HEK293 (cell line): ENCODE measurements around the gene SEMA6A.

Source experiments
- GFI1B ChIP-seq: fragments of 450-650 bp; formaldehyde crosslinking; IDR thresholded peaks from 2 replicates; pipeline ENCODE4 v1.5.1; 2016; ENCODE audit warnings: missing biosample characterization, missing genetic modification characterization
- KLF9 ChIP-seq: fragments of 450-650 bp; formaldehyde crosslinking; IDR thresholded peaks from 2 replicates; pipeline ENCODE4 v1.5.1; 2016; ENCODE audit warnings: missing biosample characterization, missing genetic modification characterization, low read depth
- PRDM1 ChIP-seq: fragments of 450-650 bp; formaldehyde crosslinking; IDR thresholded peaks from 2 replicates; pipeline ENCODE4; 2016; ENCODE audit warnings: missing biosample characterization, missing genetic modification characterization
- TRIM28 ChIP-seq: IDR thresholded peaks from 2 replicates; pipeline ENCODE4 v1.6.1; 2011; ENCODE audit warnings: low read length, control low read depth, borderline replicate concordance
- ZBTB20 ChIP-seq: fragments of 450-650 bp; formaldehyde crosslinking; IDR thresholded peaks from 2 replicates; pipeline ENCODE4 v1.5.1; 2016; ENCODE audit warnings: missing biosample characterization, missing genetic modification characterization
- ZNF10 ChIP-seq: fragments of 450-650 bp; formaldehyde crosslinking; IDR thresholded peaks from 2 replicates; pipeline ENCODE4 v1.5.1; 2017; ENCODE audit warnings: missing biosample characterization, missing genetic modification characterization
- ZNF121 ChIP-seq: fragments of 450-650 bp; formaldehyde crosslinking; IDR thresholded peaks from 2 replicates; pipeline ENCODE4 v1.5.1; 2016; ENCODE audit warnings: missing biosample characterization, missing genetic modification characterization
- ZNF138 ChIP-seq: fragments of 450-650 bp; formaldehyde crosslinking; IDR thresholded peaks from 2 replicates; pipeline ENCODE4 v1.5.1; 2016; ENCODE audit warnings: missing biosample characterization, missing genetic modification characterization, borderline replicate concordance
- ZNF140 ChIP-seq: fragments of 450-650 bp; formaldehyde crosslinking; IDR thresholded peaks from 2 replicates; pipeline ENCODE4 v1.5.1; 2016; ENCODE audit warnings: missing biosample characterization, missing genetic modification characterization
- ZNF155 ChIP-seq: fragments of 450-650 bp; formaldehyde crosslinking; IDR thresholded peaks from 2 replicates; pipeline ENCODE4 v1.5.1; 2016; ENCODE audit warnings: missing biosample characterization, missing genetic modification characterization
- ZNF211 ChIP-seq: fragments of 450-650 bp; formaldehyde crosslinking; IDR thresholded peaks from 2 replicates; pipeline ENCODE4 v1.5.1; 2016; ENCODE audit warnings: low read depth, missing biosample characterization, missing genetic modification characterization
- ZNF214 ChIP-seq: fragments of 450-650 bp; formaldehyde crosslinking; IDR thresholded peaks from 2 replicates; pipeline ENCODE4 v1.5.1; 2017; ENCODE audit warnings: missing biosample characterization, mild to moderate bottlenecking, missing genetic modification characterization, borderline replicate concordance
- ZNF221 ChIP-seq: fragments of 450-650 bp; formaldehyde crosslinking; IDR thresholded peaks from 2 replicates; pipeline ENCODE4 v1.5.1; 2017; ENCODE audit warnings: missing biosample characterization, missing genetic modification characterization, borderline replicate concordance
- ZNF23 ChIP-seq: fragments of 450-650 bp; formaldehyde crosslinking; IDR thresholded peaks from 2 replicates; pipeline ENCODE4 v1.5.1; 2016; ENCODE audit warnings: missing biosample characterization, missing genetic modification characterization, borderline replicate concordance
- ZNF274 ChIP-seq, 2 experiments: fragments of 200-500 bp in 1 of 2; fragments of 450-650 bp in 1 of 2; sonication (Bioruptor generic) in 1 of 2; formaldehyde crosslinking in 1 of 2; IDR thresholded peaks; 2 replicates each; pipeline versions ENCODE4 v1.5.1 to v1.6.1; 2014 to 2016; ENCODE audit warnings: borderline replicate concordance in 1 of 2, inconsistent platforms in 1 of 2, low read length in 1 of 2, missing biosample characterization in 1 of 2, missing genetic modification characterization in 1 of 2
- ZNF341 ChIP-seq: fragments of 450-650 bp; formaldehyde crosslinking; IDR thresholded peaks from 2 replicates; pipeline ENCODE4; 2016; ENCODE audit warnings: low read depth, missing biosample characterization, missing genetic modification characterization
- ZNF404 ChIP-seq: fragments of 450-650 bp; formaldehyde crosslinking; IDR thresholded peaks from 2 replicates; pipeline ENCODE4 v1.5.1; 2017; ENCODE audit warnings: missing biosample characterization, missing genetic modification characterization
- ZNF548 ChIP-seq: fragments of 450-650 bp; formaldehyde crosslinking; IDR thresholded peaks from 2 replicates; pipeline ENCODE4 v1.5.1; 2016; ENCODE audit warnings: missing biosample characterization, missing genetic modification characterization
- ZNF558 ChIP-seq: fragments of 450-650 bp; formaldehyde crosslinking; IDR thresholded peaks from 2 replicates; pipeline ENCODE4 v1.5.1; 2016; ENCODE audit warnings: missing biosample characterization, missing genetic modification characterization
- ZNF76 ChIP-seq: fragments of 450-650 bp; formaldehyde crosslinking; IDR thresholded peaks from 2 replicates; pipeline ENCODE4; 2016; ENCODE audit warnings: low read depth, missing biosample characterization, missing genetic modification characterization, borderline replicate concordance
- ZNF843 ChIP-seq: fragments of 450-650 bp; formaldehyde crosslinking; IDR thresholded peaks from 2 replicates; pipeline ENCODE4 v1.5.1; 2016; ENCODE audit warnings: missing biosample characterization, missing genetic modification characterization
- TF ChIP-seq, protein P1 (sequence below): fragments of 450-650 bp; formaldehyde crosslinking; IDR thresholded peaks from 2 replicates; pipeline ENCODE4 v1.5.0; 2017; ENCODE audit warnings: missing biosample characterization, missing genetic modification characterization, borderline replicate concordance
- TF ChIP-seq, protein P2 (sequence below): fragments of 450-650 bp; formaldehyde crosslinking; conservative IDR thresholded peaks from 2 replicates; pipeline ENCODE4 v1.5.1; 2016; ENCODE audit warnings: low read depth, missing biosample characterization, missing genetic modification characterization
- TF ChIP-seq, protein P3 (sequence below): fragments of 450-650 bp; IDR thresholded peaks from 2 replicates; pipeline ENCODE4 v1.5.1; 2018; ENCODE audit warnings: missing biosample characterization, mild to moderate bottlenecking, missing genetic modification characterization
- TF ChIP-seq, protein P4 (sequence below): IDR thresholded peaks from 2 replicates; pipeline ENCODE4 v1.6.1; 2011; ENCODE audit warnings: mild to moderate bottlenecking, low read depth, low read length, borderline replicate concordance
- TF ChIP-seq, protein P5 (sequence below): fragments of 450-650 bp; formaldehyde crosslinking; IDR thresholded peaks from 2 replicates; pipeline ENCODE4 v1.5.1; 2017; ENCODE audit warnings: missing biosample characterization, missing genetic modification characterization

SEMA6A gene

DNA sequence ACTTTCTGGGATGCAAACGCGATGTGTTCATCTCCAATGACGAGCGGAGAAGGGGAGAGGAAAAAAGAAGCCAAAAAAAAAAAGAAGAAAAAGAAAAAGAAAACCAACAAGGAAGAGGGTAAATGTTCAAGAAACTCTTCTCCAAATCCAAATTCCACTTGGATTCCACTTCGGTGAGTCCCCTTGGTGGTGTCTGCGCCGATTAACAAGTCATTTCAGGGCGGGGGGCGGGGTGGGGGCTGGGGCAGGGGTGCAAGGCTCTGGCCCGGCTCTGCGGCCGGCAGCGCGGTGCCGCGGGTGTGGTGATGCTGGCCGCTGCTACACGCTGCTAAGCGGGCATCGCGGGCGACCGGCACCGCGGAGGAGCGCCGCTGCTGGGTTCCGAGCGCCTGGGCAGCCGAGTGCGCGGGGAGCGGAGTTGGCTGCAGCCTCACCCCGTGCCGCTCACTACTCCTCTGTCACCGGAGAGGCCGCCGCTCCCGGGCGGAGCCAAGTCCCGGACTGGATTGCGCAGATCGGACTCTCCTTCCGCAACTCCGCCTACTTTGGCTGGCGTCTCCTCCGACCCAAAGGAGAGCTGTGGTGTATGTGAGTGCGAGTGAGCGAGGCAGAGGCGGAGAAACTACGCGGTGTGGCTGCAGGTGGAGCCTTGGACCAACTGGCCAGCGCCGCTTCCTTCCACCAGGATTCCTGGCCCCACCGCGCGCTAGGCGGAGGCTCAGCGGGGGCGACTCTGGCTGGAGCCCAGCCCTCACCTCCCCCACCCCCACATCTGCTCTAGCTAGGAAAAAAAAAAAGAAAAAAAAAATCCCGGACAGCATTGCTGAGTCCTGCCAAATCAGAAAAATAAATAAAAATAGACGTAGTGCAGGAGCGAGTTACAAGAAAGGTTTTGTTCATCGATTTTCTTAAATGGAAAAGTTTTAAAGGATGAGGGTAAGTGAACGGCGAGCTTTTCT lies at the start of gene SEMA6A (continued):
- TF ChIP-seq, protein P1, sequence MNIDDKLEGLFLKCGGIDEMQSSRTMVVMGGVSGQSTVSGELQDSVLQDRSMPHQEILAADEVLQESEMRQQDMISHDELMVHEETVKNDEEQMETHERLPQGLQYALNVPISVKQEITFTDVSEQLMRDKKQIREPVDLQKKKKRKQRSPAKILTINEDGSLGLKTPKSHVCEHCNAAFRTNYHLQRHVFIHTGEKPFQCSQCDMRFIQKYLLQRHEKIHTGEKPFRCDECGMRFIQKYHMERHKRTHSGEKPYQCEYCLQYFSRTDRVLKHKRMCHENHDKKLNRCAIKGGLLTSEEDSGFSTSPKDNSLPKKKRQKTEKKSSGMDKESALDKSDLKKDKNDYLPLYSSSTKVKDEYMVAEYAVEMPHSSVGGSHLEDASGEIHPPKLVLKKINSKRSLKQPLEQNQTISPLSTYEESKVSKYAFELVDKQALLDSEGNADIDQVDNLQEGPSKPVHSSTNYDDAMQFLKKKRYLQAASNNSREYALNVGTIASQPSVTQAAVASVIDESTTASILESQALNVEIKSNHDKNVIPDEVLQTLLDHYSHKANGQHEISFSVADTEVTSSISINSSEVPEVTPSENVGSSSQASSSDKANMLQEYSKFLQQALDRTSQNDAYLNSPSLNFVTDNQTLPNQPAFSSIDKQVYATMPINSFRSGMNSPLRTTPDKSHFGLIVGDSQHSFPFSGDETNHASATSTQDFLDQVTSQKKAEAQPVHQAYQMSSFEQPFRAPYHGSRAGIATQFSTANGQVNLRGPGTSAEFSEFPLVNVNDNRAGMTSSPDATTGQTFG (tag by site-specific recombination), result peak; percentile 57; the same call in 1 of the 2 replicates
- TF ChIP-seq ZNF341 (tag by site-specific recombination) (peak; percentile 66; the same call in 1 of the 2 replicates), ZNF221 (no peak), ZNF140 (tag by site-specific recombination) (no peak), ZNF214 (tag by site-specific recombination) (no peak), ZNF548 (tag by site-specific recombination) (no peak; the same call in 1 of the 2 replicates), ZNF404 (tag by site-specific recombination) (no peak), ZNF274 (IDR thresholded peaks at IDR 0.05; ENCODE audit: low read length) (no peak), ZNF274 (tag by site-specific recombination; IDR thresholded peaks at IDR 0.05; ENCODE audit: borderline replicate concordance) (no peak), ZNF138 (tag by site-specific recombination) (no peak), ZNF558 (tag by site-specific recombination) (peak; percentile 74; the same call in 1 of the 2 replicates), ZNF76 (tag by site-specific recombination) (peak; percentile 82), ZBTB20 (tag by site-specific recombination) (peak; percentile 80; the same call in 1 of the 2 replicates), GFI1B (tag by site-specific recombination) (0 out of 2 replicates have a peak, but pooled peaks have one; percentile 21), PRDM1 (tag by site-specific recombination) (peak; percentile 86), ZNF843 (tag by site-specific recombination) (peak; percentile 87; the same call in 1 of the 2 replicates), ZNF10 (peak; percentile 56), TRIM28 (peak; percentile 88; the same call in 1 of the 2 replicates), ZNF121 (tag by site-specific recombination) (peak; percentile 61; the same call in 1 of the 2 replicates), KLF9 (tag by site-specific recombination) (peak; percentile 86), ZNF155 (tag by site-specific recombination) (no peak), ZNF211 (tag by site-specific recombination) (no peak), ZNF23 (tag by site-specific recombination) (no peak)
- TF ChIP-seq, protein P2, sequence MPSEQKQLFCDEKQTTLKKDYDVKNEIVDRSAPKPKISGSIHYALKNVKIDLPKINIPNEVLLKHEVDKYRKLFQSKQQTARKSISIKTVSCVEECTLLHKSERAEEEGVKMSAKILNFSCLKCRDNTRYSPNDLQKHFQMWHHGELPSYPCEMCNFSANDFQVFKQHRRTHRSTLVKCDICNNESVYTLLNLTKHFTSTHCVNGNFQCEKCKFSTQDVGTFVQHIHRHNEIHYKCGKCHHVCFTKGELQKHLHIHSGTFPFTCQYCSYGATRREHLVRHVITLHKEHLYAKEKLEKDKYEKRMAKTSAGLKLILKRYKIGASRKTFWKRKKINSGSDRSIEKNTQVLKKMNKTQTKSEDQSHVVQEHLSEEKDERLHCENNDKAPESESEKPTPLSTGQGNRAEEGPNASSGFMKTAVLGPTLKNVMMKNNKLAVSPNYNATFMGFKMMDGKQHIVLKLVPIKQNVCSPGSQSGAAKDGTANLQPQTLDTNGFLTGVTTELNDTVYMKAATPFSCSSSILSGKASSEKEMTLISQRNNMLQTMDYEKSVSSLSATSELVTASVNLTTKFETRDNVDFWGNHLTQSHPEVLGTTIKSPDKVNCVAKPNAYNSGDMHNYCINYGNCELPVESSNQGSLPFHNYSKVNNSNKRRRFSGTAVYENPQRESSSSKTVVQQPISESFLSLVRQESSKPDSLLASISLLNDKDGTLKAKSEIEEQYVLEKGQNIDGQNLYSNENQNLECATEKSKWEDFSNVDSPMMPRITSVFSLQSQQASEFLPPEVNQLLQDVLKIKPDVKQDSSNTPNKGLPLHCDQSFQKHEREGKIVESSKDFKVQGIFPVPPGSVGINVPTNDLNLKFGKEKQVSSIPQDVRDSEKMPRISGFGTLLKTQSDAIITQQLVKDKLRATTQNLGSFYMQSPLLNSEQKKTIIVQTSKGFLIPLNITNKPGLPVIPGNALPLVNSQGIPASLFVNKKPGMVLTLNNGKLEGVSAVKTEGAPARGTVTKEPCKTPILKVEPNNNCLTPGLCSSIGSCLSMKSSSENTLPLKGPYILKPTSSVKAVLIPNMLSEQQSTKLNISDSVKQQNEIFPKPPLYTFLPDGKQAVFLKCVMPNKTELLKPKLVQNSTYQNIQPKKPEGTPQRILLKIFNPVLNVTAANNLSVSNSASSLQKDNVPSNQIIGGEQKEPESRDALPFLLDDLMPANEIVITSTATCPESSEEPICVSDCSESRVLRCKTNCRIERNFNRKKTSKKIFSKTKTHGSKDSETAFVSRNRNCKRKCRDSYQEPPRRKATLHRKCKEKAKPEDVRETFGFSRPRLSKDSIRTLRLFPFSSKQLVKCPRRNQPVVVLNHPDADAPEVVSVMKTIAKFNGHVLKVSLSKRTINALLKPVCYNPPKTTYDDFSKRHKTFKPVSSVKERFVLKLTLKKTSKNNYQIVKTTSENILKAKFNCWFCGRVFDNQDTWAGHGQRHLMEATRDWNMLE, result no peak
- TF ChIP-seq, protein P3, sequence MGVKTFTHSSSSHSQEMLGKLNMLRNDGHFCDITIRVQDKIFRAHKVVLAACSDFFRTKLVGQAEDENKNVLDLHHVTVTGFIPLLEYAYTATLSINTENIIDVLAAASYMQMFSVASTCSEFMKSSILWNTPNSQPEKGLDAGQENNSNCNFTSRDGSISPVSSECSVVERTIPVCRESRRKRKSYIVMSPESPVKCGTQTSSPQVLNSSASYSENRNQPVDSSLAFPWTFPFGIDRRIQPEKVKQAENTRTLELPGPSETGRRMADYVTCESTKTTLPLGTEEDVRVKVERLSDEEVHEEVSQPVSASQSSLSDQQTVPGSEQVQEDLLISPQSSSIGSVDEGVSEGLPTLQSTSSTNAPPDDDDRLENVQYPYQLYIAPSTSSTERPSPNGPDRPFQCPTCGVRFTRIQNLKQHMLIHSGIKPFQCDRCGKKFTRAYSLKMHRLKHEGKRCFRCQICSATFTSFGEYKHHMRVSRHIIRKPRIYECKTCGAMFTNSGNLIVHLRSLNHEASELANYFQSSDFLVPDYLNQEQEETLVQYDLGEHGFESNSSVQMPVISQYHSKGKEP, result peak; percentile 81
- TF ChIP-seq, protein P4, sequence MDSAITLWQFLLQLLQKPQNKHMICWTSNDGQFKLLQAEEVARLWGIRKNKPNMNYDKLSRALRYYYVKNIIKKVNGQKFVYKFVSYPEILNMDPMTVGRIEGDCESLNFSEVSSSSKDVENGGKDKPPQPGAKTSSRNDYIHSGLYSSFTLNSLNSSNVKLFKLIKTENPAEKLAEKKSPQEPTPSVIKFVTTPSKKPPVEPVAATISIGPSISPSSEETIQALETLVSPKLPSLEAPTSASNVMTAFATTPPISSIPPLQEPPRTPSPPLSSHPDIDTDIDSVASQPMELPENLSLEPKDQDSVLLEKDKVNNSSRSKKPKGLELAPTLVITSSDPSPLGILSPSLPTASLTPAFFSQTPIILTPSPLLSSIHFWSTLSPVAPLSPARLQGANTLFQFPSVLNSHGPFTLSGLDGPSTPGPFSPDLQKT, result no peak
- TF ChIP-seq, protein P5, sequence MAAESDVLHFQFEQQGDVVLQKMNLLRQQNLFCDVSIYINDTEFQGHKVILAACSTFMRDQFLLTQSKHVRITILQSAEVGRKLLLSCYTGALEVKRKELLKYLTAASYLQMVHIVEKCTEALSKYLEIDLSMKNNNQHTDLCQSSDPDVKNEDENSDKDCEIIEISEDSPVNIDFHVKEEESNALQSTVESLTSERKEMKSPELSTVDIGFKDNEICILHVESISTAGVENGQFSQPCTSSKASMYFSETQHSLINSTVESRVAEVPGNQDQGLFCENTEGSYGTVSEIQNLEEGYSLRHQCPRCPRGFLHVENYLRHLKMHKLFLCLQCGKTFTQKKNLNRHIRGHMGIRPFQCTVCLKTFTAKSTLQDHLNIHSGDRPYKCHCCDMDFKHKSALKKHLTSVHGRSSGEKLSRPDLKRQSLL, result peak; percentile 78; the same call in 1 of the 2 replicates
